Activated CD4-positive, alpha-beta memory T cell treated with anti-CD3 and anti-CD28 coated beads for 36 hours (primary cell): ENCODE measurements around the gene RPL15. TPM values are rescaled to one million over a fixed set of nuclear protein-coding genes. Genes with fewer than 3 reads are reported as not detected.
"Not testable (repeated sequence)": the region's sequence is repeated elsewhere in the genome, so short reads cannot be mapped to it uniquely, and the experiment has no call there.

ENCODE experiments used
- CTCF ChIA-PET: fragments of 350-600 bp; sonication (Branson Sonifier 250); formaldehyde crosslinking; loops from one replicate; lab custom pipeline; 2021; ENCODE audit warnings: antibody characterized with exemption, inconsistent platforms; lab: Charles Lee
- POLR2A ChIA-PET: fragments of 350-600 bp; sonication (Branson Sonifier 250); formaldehyde crosslinking; loops from one replicate; lab custom pipeline; 2021; ENCODE audit warnings: antibody characterized with exemption; lab: Charles Lee
- DNase-seq: peaks from one replicate; pipeline ENCODE4 v3.0.0-alpha.2; 2020
- H3K27ac Mint-ChIP-seq: one replicate; pipeline ENCODE4 v1.8.0; 2021; ENCODE audit warnings: mixed read lengths
- H3K27me3 Mint-ChIP-seq: one replicate; pipeline ENCODE4 v1.8.0; 2021; ENCODE audit warnings: mixed read lengths
- H3K36me3 Mint-ChIP-seq: one replicate; pipeline ENCODE4 v1.8.0; 2021; ENCODE audit warnings: mixed read lengths
- H3K4me1 Mint-ChIP-seq: one replicate; pipeline ENCODE4 v1.8.0; 2021; ENCODE audit warnings: low read depth, mixed read lengths
- H3K4me3 Mint-ChIP-seq: one replicate; pipeline ENCODE4 v1.8.0; 2021; ENCODE audit warnings: mild to moderate bottlenecking, mixed read lengths
- H3K9me3 Mint-ChIP-seq: one replicate; pipeline ENCODE4 v1.8.0; 2021; ENCODE audit warnings: mixed read lengths
- intact Hi-C: fragments of 100-400 bp; cut with micrococcal nuclease; formaldehyde crosslinking; loops from one replicate; pipeline ENCODE4 v1.15.1; 2023
- total RNA-seq, 2 experiments: library from RNA; stranded (reverse); gene quantifications; one replicate each; pipeline ENCODE4 v1.2.3, GENCODE V29; 2021

RPL15 gene
- total RNA-seq, 2 experiments from 2014 or later = 2,597 to 2,603 TPM

- H3K9me3 Mint-ChIP-seq, H3K27me3 Mint-ChIP-seq, DNase-seq: not testable (repeated sequence)
- Mint-ChIP-seq H3K36me3 (peaks cover 45% of the 10 kb centered on the region), H3K4me3 (peak overlapping the region; percentile 98), H3K4me1 (peaks cover 51% of the 10 kb centered on the region), H3K27ac (peak overlapping the region; percentile 100)
- intact Hi-C loops = loop anchor here (1.0 to 5.0 kb wide), 3 partner anchors 28 to 1865 kb away; partner anchors contain the start of genes NGLY1 and NR1D2
- POLR2A ChIA-PET = interaction anchor here (0.9 to 3.2 kb wide), 12 partner anchors 9 to 1866 kb away, joined by 3 to 31 read pairs (median 5); partner anchors contain the start of gene NGLY1
- CTCF ChIA-PET = interaction anchor here (0.8 to 1.8 kb wide), 4 partner anchors 7 to 29 kb away, joined by 3 to 8 read pairs (median 4); no protein-coding TSS in a partner anchor
These were observed 859 bp downstream of the RPL15 start for GRCh38 chr3:23917679-23918303.

GRCh38 chr3:23918331-23918730, 1.4 kb downstream of the RPL15 start:
- POLR2A ChIA-PET = interaction anchor here (0.9 to 3.2 kb wide), 6 partner anchors 22 to 109 kb away, joined by 3 to 31 read pairs (median 18); no protein-coding TSS in a partner anchor

DNA sequence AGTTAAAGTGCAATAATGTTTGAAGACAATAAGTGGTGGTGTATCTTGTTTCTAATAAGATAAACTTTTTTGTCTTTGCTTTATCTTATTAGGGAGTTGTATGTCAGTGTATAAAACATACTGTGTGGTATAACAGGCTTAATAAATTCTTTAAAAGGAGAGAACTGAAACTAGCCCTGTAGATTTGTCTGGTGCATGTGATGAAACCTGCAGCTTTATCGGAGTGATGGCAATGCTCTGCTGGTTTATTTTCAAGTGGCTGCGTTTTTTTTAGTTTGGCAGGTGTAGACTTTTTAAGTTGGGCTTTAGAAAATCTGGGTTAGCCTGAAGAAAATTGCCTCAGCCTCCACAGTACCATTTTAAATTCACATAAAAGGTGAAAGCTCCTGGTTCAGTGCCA, 2.7 kb downstream of the RPL15 start:
- H3K27me3 Mint-ChIP-seq = peaks cover 6% of the 10 kb centered on the region
- H3K9me3 Mint-ChIP-seq = no peaks in the 10 kb centered on the region
- intact Hi-C loops = loop anchor here (5.0 kb wide), 1 partner anchor 1863 kb away; the partner anchor contains the start of gene NGLY1
- peaks cover 42% of the 10 kb centered on the region for H3K4me1 Mint-ChIP-seq
- no peak for DNase-seq
- H3K36me3 Mint-ChIP-seq = peaks cover 45% of the 10 kb centered on the region
- POLR2A ChIA-PET = no interaction called here
- H3K27ac Mint-ChIP-seq = peak overlapping the region; percentile 32
- H3K4me3 Mint-ChIP-seq = peak overlapping the region; percentile 98
- CTCF ChIA-PET = no interaction called here

More at GRCh38 chr3:23918331-23918730, 1.4 kb downstream of the RPL15 start:
- Mint-ChIP-seq H3K4me1 (peaks cover 51% of the 10 kb centered on the region), H3K4me3 (peak overlapping the region; percentile 98), H3K36me3 (peaks cover 45% of the 10 kb centered on the region), H3K27ac (peak overlapping the region; percentile 100)
- H3K27me3 Mint-ChIP-seq, DNase-seq, H3K9me3 Mint-ChIP-seq: not testable (repeated sequence)
- CTCF ChIA-PET = interaction anchor here (1.1 to 1.3 kb wide), 2 partner anchors 28 to 30 kb away, joined by 3 to 4 read pairs; no protein-coding TSS in a partner anchor
- intact Hi-C loops = loop anchor here (5.0 kb wide), 1 partner anchor 1864 kb away; the partner anchor contains the start of gene NGLY1

DNA sequence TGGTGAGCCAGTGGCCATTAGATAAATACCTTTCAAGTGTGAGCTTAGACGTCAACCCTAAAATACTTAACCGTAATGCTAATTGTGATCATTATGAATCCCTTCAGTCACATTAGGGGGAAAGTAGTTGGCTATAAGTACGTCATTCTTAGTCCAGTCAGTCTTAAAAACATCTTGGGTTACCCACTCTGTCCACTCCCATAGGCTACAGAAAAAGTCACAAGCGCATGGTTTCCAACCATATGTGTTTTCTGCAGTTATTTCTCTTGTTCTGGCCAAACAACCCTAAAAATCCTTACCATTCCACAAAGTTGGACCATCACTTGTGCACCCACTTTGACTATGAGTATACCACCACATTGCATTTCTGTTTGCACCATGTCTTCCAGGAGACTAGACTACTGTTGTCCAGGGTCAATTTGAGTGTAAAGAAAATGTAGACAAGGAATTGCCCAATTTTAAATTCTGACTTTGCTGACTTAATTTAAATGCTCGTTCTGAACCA, 3.3 kb downstream of the RPL15 start:
- Mint-ChIP-seq H3K4me3 (peak overlapping the region; percentile 98), H3K36me3 (peaks cover 45% of the 10 kb centered on the region), H3K4me1 (peaks cover 37% of the 10 kb centered on the region), H3K27me3 (peaks cover 6% of the 10 kb centered on the region), H3K9me3 (no peaks in the 10 kb centered on the region), H3K27ac (peak overlapping the region; percentile 32)
- intact Hi-C loops = no loop called here
- ChIA-PET POLR2A (no interaction called here), CTCF (interaction anchor here (1.1 kb wide), 1 partner anchor 39 kb away, joined by 3 read pairs; no protein-coding TSS in a partner anchor)
- DNase-seq = no peak

DNA sequence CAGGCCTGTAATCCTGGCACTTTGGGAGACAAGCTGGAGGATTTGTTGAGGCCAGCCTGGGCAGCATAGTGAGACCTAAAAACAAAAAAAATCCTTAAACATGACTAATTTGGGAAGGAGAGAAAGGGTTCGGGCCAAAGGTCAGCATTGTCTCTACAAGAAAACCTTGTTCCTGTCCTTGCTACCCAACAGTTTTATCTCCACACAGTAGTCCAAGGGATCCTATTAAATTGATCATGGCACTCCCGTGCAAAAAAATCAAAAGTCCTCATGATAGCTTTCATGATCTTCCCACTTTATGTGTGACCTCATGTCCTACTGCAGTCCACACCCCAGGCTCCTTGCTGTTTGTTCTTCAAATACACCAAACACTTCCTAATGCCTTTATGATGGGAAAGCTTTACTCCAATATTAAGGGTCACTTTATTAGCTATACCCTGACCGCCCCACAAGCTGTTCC, 4.2 kb downstream of the RPL15 start:
- H3K4me1 Mint-ChIP-seq = peaks cover 29% of the 10 kb centered on the region
- CTCF ChIA-PET = interaction anchor here (1.1 kb wide), 1 partner anchor 38 kb away, joined by 3 read pairs; no protein-coding TSS in a partner anchor

DNA sequence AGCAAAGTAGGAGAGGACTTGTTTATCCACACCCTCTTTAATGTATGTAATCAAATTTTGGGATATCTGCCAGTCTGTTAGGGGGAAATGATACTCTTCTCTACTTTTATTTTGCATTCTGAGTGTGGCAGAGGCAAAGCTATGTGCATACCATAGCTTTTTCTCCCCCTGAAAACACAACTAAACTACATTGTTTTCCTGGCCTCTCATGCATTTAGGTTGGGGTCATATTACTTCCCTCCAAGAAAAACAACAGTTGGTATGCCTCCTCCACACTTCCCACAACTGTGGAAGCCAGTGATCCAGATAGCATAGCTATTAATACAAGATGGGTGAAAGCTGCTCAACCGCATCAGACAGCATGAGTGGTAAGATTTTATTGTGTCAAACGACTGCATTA, 6.9 kb downstream of the RPL15 start:
- H3K27ac Mint-ChIP-seq = no peak overlapping the region
- no peak overlapping the region for H3K4me3 Mint-ChIP-seq
- DNase-seq = no peak
- intact Hi-C loops = no loop called here
- peaks cover 25% of the 10 kb centered on the region for H3K36me3 Mint-ChIP-seq
- no peaks in the 10 kb centered on the region for H3K27me3 Mint-ChIP-seq
- peaks cover 18% of the 10 kb centered on the region for H3K4me1 Mint-ChIP-seq
- H3K9me3 Mint-ChIP-seq = no peaks in the 10 kb centered on the region
- CTCF ChIA-PET = interaction anchor here (2.7 kb wide), 1 partner anchor 35 kb away, joined by 7 read pairs; no protein-coding TSS in a partner anchor
- POLR2A ChIA-PET = no interaction called here

More for the DNA sequence above, 4.2 kb downstream of the RPL15 start:
- H3K27ac Mint-ChIP-seq = no peak overlapping the region
- H3K36me3 Mint-ChIP-seq = peaks cover 45% of the 10 kb centered on the region
- no peak for DNase-seq
- intact Hi-C loops = no loop called here
- H3K9me3 Mint-ChIP-seq = no peaks in the 10 kb centered on the region
- H3K4me3 Mint-ChIP-seq = no peak overlapping the region
- peaks cover 2% of the 10 kb centered on the region for H3K27me3 Mint-ChIP-seq
- POLR2A ChIA-PET = no interaction called here

- Mint-ChIP-seq H3K27me3 (no peaks in the 10 kb centered on the region), H3K27ac (no peak overlapping the region), H3K4me3 (no peak overlapping the region), H3K36me3 (peaks cover 2% of the 10 kb centered on the region), H3K4me1 (no peaks in the 10 kb centered on the region), H3K9me3 (no peaks in the 10 kb centered on the region)
- POLR2A ChIA-PET = interaction anchor here (1.0 to 2.1 kb wide), 3 partner anchors 9 to 20 kb away, joined by 4 to 5 read pairs (median 4); partner anchors contain the start of genes NKIRAS1 and RPL15
- no peak for DNase-seq
- CTCF ChIA-PET = no interaction called here
- intact Hi-C loops = no loop called here
These were observed 9.3 kb downstream of the RPL15 start for GRCh38 chr3:23926246-23926645.

DNA sequence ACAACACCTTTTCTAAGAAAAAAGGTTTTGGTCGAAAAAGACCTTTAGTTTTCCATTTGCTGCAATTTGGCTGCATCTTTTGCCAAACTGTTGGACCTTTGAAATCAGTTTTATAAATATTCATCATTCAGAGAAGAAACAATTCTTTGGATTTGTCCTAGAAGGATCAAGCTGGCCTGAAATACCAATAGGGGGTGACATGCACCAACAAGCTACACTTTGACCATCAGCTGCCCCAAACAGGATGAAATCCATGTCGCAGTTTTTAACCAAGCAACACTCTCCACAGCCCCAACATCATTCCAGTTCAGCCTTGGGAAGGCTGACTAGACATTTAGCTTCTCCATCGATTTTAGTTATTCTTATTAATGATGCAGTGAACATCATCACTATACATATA, 9.8 kb downstream of the RPL15 start:
- Mint-ChIP-seq H3K27ac (no peak overlapping the region), H3K36me3 (no peaks in the 10 kb centered on the region), H3K4me3 (no peak overlapping the region), H3K4me1 (no peaks in the 10 kb centered on the region), H3K9me3 (no peaks in the 10 kb centered on the region), H3K27me3 (no peaks in the 10 kb centered on the region)
- DNase-seq = no peak
- ChIA-PET CTCF (no interaction called here), POLR2A (interaction anchor here (1.5 to 2.1 kb wide), 2 partner anchors 10 to 19 kb away, joined by 4 to 5 read pairs; partner anchors contain the start of genes NKIRAS1 and RPL15)
- intact Hi-C loops = no loop called here

DNA sequence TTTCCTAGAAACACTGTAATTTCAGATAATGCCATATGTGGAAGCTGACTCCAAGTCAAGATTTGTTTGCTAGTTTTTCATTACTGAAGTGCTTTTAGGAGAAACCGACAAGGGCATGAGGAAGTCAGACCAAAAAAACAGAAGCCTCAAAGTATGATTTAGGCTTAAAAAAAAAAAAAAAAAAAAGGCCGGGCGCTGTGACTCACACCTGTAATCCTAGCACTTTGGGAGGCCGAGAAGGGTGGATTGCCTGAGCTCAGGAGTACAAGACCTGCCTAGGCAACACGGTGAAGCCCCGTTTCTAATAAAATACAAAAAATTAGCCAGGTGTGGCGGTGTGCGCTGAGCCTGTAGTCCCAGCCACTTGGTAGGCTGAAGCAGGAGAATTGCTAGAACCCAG, 11.6 kb downstream of the RPL15 start:
- no peaks in the 10 kb centered on the region for H3K36me3 Mint-ChIP-seq
- intact Hi-C loops = no loop called here
- no peak for DNase-seq
- no peaks in the 10 kb centered on the region for H3K27me3 Mint-ChIP-seq
- H3K4me3 Mint-ChIP-seq = no peak overlapping the region
- ChIA-PET CTCF (no interaction called here), POLR2A (no interaction called here)
- H3K4me1 Mint-ChIP-seq = no peaks in the 10 kb centered on the region
- H3K27ac Mint-ChIP-seq = no peak overlapping the region
- no peaks in the 10 kb centered on the region for H3K9me3 Mint-ChIP-seq

DNA sequence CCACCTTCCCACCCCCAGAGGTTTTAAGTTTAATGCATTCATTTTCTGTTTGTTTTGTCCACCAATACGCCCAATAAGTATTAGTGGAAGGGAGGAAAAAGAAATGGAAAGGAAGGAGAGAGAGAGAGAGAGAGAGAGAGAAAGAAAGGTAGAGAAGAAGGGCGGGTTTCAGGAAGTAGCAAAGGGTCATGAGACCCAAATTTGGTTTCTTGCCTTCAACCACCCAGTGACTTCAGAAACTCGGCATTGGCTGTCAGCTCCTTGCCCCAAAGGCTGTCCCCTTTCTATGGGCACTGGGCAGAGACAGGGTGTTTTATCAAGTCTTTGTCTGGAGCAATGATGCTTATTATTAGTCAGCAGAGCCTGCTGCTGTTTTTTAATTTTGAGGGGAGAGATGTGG, 14.7 kb downstream of the RPL15 start:
- intact Hi-C loops = no loop called here
- Mint-ChIP-seq H3K27ac (no peak overlapping the region), H3K36me3 (no peaks in the 10 kb centered on the region), H3K9me3 (no peaks in the 10 kb centered on the region), H3K27me3 (no peaks in the 10 kb centered on the region), H3K4me3 (no peak overlapping the region), H3K4me1 (no peaks in the 10 kb centered on the region)
- POLR2A ChIA-PET = no interaction called here
- CTCF ChIA-PET = no interaction called here
- no peak for DNase-seq

DNA sequence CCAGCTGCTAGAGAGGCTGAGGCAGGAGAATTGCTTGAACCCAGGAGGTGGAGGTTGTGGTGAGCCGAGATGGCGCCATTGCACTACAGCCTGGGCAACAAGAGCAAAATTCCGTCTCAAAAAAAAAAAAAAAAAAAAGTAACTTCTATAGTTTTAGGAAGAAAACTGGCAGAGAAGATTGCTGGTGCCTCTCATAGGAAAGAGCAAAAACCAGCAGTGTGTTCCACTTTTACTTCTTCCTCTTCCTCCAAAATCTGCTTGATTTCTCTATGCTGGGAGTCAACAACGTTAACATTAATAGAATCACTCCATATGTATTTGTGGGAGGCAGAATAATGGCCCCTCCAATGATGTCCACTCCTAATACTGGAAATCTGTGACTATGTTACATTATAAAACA, 15.6 kb downstream of the RPL15 start:
- no peaks in the 10 kb centered on the region for H3K36me3 Mint-ChIP-seq
- no peaks in the 10 kb centered on the region for H3K27me3 Mint-ChIP-seq
- no peak overlapping the region for H3K27ac Mint-ChIP-seq
- intact Hi-C loops = no loop called here
- ChIA-PET POLR2A (no interaction called here), CTCF (no interaction called here)
- no peak overlapping the region for H3K4me3 Mint-ChIP-seq
- DNase-seq = no peak
- no peaks in the 10 kb centered on the region for H3K9me3 Mint-ChIP-seq
- H3K4me1 Mint-ChIP-seq = no peaks in the 10 kb centered on the region

GRCh38 chr3:23934253-23934652, 17.3 kb downstream of the RPL15 start:
- DNase-seq = no peak
- H3K27ac Mint-ChIP-seq = no peak overlapping the region
- no peak overlapping the region for H3K4me3 Mint-ChIP-seq
- no peaks in the 10 kb centered on the region for H3K27me3 Mint-ChIP-seq
- H3K36me3 Mint-ChIP-seq = no peaks in the 10 kb centered on the region
- POLR2A ChIA-PET = no interaction called here
- intact Hi-C loops = no loop called here
- CTCF ChIA-PET = no interaction called here
- no peaks in the 10 kb centered on the region for H3K4me1 Mint-ChIP-seq
- no peaks in the 10 kb centered on the region for H3K9me3 Mint-ChIP-seq
